H1 (cell line): ENCODE measurements around the gene MBIP. TPM values are rescaled to one million over a fixed set of nuclear protein-coding genes. Genes with fewer than 3 reads are reported as not detected.

Experiments
- CTCF ChIA-PET: fragments of 300-600 bp; sonication (Branson Sonifier 250); formaldehyde crosslinking; loops from one replicate; lab custom pipeline; 2021; ENCODE audit not compliant: partially characterized antibody; lab: Charles Lee
- POLR2A ChIA-PET: fragments of 300-600 bp; sonication (Branson Sonifier 250); formaldehyde crosslinking; loops from one replicate; lab custom pipeline; 2021; ENCODE audit warnings: inconsistent platforms; ENCODE audit not compliant: partially characterized antibody; lab: Charles Lee
- DNase-seq, 2 experiments: peaks; one replicate each; pipeline versions ENCODE4 v3.0.0 to v3.0.0-alpha.2; 2010 to 2022; ENCODE audit warnings: low spot score in 2 of 2, low read depth in 1 of 2, mixed read lengths in 1 of 2
- FAIRE-seq: peaks from 2 replicates; lab custom pipeline; 2011; peaks lifted over from hg19 to GRCh38; lab: Jason Lieb, UNC
- H2AFZ ChIP-seq: 2 replicates; pipeline ENCODE4 v1.8.1; 2012; ENCODE audit warnings: low read length, inconsistent platforms
- H2AK5ac ChIP-seq: 2 replicates; pipeline ENCODE4 v1.6.1; 2013; ENCODE audit warnings: low read depth, low read length
- H2BK120ac ChIP-seq: replicated peaks from 2 replicates; pipeline ENCODE3; 2013; ENCODE audit warnings: low read depth, low read length, inconsistent platforms
- H2BK12ac ChIP-seq: 2 replicates; pipeline ENCODE4 v1.6.1; 2013; ENCODE audit warnings: low read depth, low read length
- H2BK15ac ChIP-seq: 2 replicates; pipeline ENCODE4 v1.6.1; 2013; ENCODE audit warnings: low read length
- H2BK20ac ChIP-seq: 2 replicates; pipeline ENCODE4 v1.6.1; 2013; ENCODE audit warnings: low read length
- H2BK5ac ChIP-seq: 2 replicates; pipeline ENCODE4 v1.6.1; 2013; ENCODE audit warnings: low read depth, low read length
- H3K14ac ChIP-seq: 2 replicates; pipeline ENCODE4 v1.6.1; 2013; ENCODE audit warnings: inconsistent platforms; ENCODE audit not compliant: insufficient read length
- H3K18ac ChIP-seq: 2 replicates; pipeline ENCODE4 v1.6.1; 2013; ENCODE audit warnings: low read length; ENCODE audit errors: extremely low read depth
- H3K23ac ChIP-seq: 2 replicates; pipeline ENCODE4 v1.6.1; 2013; ENCODE audit warnings: inconsistent platforms; ENCODE audit not compliant: insufficient read length
- H3K23me2 ChIP-seq: 2 replicates; pipeline ENCODE4 v1.6.1; 2013; ENCODE audit warnings: low read depth, low read length
- H3K27ac ChIP-seq: 2 replicates; pipeline ENCODE4 v1.6.1; 2011; ENCODE audit warnings: low read depth, low read length, inconsistent platforms
- H3K27me3 ChIP-seq, 4 experiments: replicated peaks in 1 of 4; 1 replicate in 1 of 4; 2 replicates in 3 of 4; pipeline versions ENCODE4 v1.6.1 to v1.8.1; 2011 to 2013; ENCODE audit warnings: low read length in 3 of 4, mild to moderate bottlenecking in 3 of 4, inconsistent platforms in 2 of 4, mixed read lengths in 2 of 4, moderate library complexity in 1 of 4; ENCODE audit not compliant: control insufficient read depth in 3 of 4, insufficient read depth in 3 of 4; ENCODE audit errors: extremely low read depth in 1 of 4
- H3K36me3 ChIP-seq, 4 experiments: 2 replicates each; pipeline versions ENCODE4 v1.6.1 to v1.8.1; 2011 to 2013; ENCODE audit warnings: mild to moderate bottlenecking in 4 of 4, low read length in 3 of 4, moderate library complexity in 2 of 4, control low read depth in 1 of 4, inconsistent platforms in 1 of 4; ENCODE audit not compliant: insufficient read depth in 4 of 4, control insufficient read depth in 2 of 4
- H3K4ac ChIP-seq: replicated peaks from 2 replicates; pipeline ENCODE3; 2013; ENCODE audit warnings: low read length, low read depth, mixed read lengths, inconsistent platforms; ENCODE audit not compliant: insufficient read length
- H3K4me1 ChIP-seq, 4 experiments: replicated peaks in 1 of 4; 1 replicate in 1 of 4; 2 replicates in 3 of 4; pipeline versions ENCODE4 v1.6.1 to v1.8.1; 2011 to 2013; ENCODE audit warnings: low read length in 3 of 4, inconsistent platforms in 2 of 4, mixed read lengths in 1 of 4; ENCODE audit not compliant: insufficient read depth in 4 of 4, control insufficient read depth in 3 of 4
- H3K4me2 ChIP-seq, 2 experiments: 2 replicates each; pipeline versions ENCODE4 v1.6.1 to v1.8.1; 2011 to 2013; ENCODE audit warnings: low read depth in 2 of 2, low read length in 2 of 2, control low read depth in 1 of 2, inconsistent platforms in 1 of 2, mild to moderate bottlenecking in 1 of 2; ENCODE audit not compliant: insufficient read depth in 1 of 2
- H3K4me3 ChIP-seq, 4 experiments: fragments of 200-600, 300-600 bp in 1 of 4; sonication (generic), shearing (Covaris generic), sonication (Bioruptor Twin) in 1 of 4; 2 replicates each; pipeline versions ENCODE4 v1.5.1 to v1.8.1; 2011 to 2016; ENCODE audit warnings: low read length in 4 of 4, low read depth in 3 of 4, control low read depth in 2 of 4, inconsistent platforms in 2 of 4, mild to moderate bottlenecking in 2 of 4, mixed read lengths in 1 of 4, moderate library complexity in 1 of 4; ENCODE audit not compliant: insufficient read depth in 2 of 4; ENCODE audit errors: extremely low read depth in 1 of 4
- H3K56ac ChIP-seq: replicated peaks from 2 replicates; pipeline ENCODE3; 2013; ENCODE audit warnings: low read depth, mild to moderate bottlenecking, mixed read lengths, low read length, inconsistent platforms; ENCODE audit not compliant: insufficient read length
- H3K79me1 ChIP-seq: 2 replicates; pipeline ENCODE4 v1.6.1; 2013; ENCODE audit warnings: low read depth, low read length, control low read depth
- H3K79me2 ChIP-seq, 2 experiments: 2 replicates each; pipeline versions ENCODE4 v1.6.1 to v1.8.1; 2012 to 2013; ENCODE audit warnings: low read length in 2 of 2, mild to moderate bottlenecking in 2 of 2, inconsistent platforms in 1 of 2; ENCODE audit not compliant: insufficient read depth in 2 of 2, control insufficient read depth in 1 of 2
- H3K9ac ChIP-seq, 4 experiments: replicated peaks in 1 of 4; 1 replicate in 1 of 4; 2 replicates in 3 of 4; pipeline versions ENCODE4 v1.6.1 to v1.8.1; 2011 to 2013; ENCODE audit warnings: low read depth in 3 of 4, low read length in 3 of 4, control low read depth in 2 of 4, mild to moderate bottlenecking in 2 of 4, moderate library complexity in 2 of 4, inconsistent platforms in 1 of 4; ENCODE audit errors: extremely low read depth in 1 of 4
- H3K9me3 ChIP-seq, 2 experiments: 2 replicates each; pipeline versions ENCODE4 v1.6.1 to v1.8.1; 2012 to 2013; ENCODE audit warnings: mild to moderate bottlenecking in 2 of 2, moderate library complexity in 2 of 2, control low read depth in 1 of 2, inconsistent platforms in 1 of 2, low read depth in 1 of 2, low read length in 1 of 2, mixed read lengths in 1 of 2; ENCODE audit not compliant: insufficient read depth in 2 of 2
- H4K20me1 ChIP-seq, 2 experiments: replicated peaks in 1 of 2; 2 replicates each; pipeline versions ENCODE3 to v1.8.1; 2011 to 2013; ENCODE audit warnings: inconsistent platforms in 2 of 2, low read length in 2 of 2, mild to moderate bottlenecking in 1 of 2; ENCODE audit not compliant: insufficient read depth in 2 of 2, control insufficient read depth in 1 of 2
- H4K5ac ChIP-seq: 2 replicates; pipeline ENCODE4 v1.6.1; 2013; ENCODE audit warnings: low read length, low read depth, mixed read lengths, inconsistent platforms; ENCODE audit not compliant: insufficient read length
- H4K8ac ChIP-seq: 2 replicates; pipeline ENCODE4 v1.8.0; 2013; ENCODE audit warnings: mild to moderate bottlenecking, moderate library complexity, low read length, inconsistent platforms; ENCODE audit not compliant: insufficient read depth; ENCODE audit errors: extremely low read depth
- H4K91ac ChIP-seq: replicated peaks from 2 replicates; pipeline ENCODE3; 2013; ENCODE audit warnings: low read length, mixed read lengths, inconsistent platforms; ENCODE audit not compliant: insufficient read length
- CBX5 ChIP-seq: fragments of 300-800, 300-1000 bp; sonication (generic); IDR thresholded peaks from 2 replicates; pipeline ENCODE4 v1.7.1; 2016; ENCODE audit warnings: antibody characterized with exemption, low read length, low read depth
- E2F6 ChIP-seq: IDR thresholded peaks from 2 replicates; pipeline ENCODE4 v1.6.1; 2012; ENCODE audit warnings: inconsistent platforms
- HDAC2 ChIP-seq, 2 experiments: fragments of 300-600 bp in 1 of 2; sonication (generic) in 1 of 2; IDR thresholded peaks; 2 replicates each; pipeline ENCODE4 v1.6.1; 2011 to 2012; ENCODE audit warnings: low read depth in 2 of 2, low read length in 2 of 2, mild to moderate bottlenecking in 2 of 2, moderate library complexity in 2 of 2, borderline replicate concordance in 1 of 2, inconsistent platforms in 1 of 2
- KDM4A ChIP-seq: IDR thresholded peaks from one replicate; pipeline ENCODE4 v1.7.1; 2012; ENCODE audit warnings: low read depth, mild to moderate bottlenecking, moderate library complexity, low read length, inconsistent platforms; ENCODE audit not compliant: severe bottlenecking
- NANOG ChIP-seq: IDR thresholded peaks from 2 replicates; pipeline ENCODE4 v1.6.1; 2011; ENCODE audit warnings: low read length, low read depth, mild to moderate bottlenecking, inconsistent platforms; ENCODE audit not compliant: insufficient read depth, poor library complexity, severe bottlenecking
- PHF8 ChIP-seq: fragments of 200-600 bp; sonication (generic); conservative IDR thresholded peaks from 2 replicates; pipeline ENCODE4 v1.7.1; 2012; ENCODE audit warnings: low read depth, mild to moderate bottlenecking, inconsistent platforms, low read length, moderate library complexity
- POLR2AphosphoS5 ChIP-seq: IDR thresholded peaks from 2 replicates; pipeline ENCODE4 v1.6.1; 2011; ENCODE audit warnings: low read depth, low read length
- RNF2 ChIP-seq: fragments of 200-900, 300-1000 bp; sonication (generic); IDR thresholded peaks from 2 replicates; pipeline ENCODE4 v1.7.1; 2016; ENCODE audit warnings: borderline replicate concordance, low read depth, mild to moderate bottlenecking, antibody characterized with exemption, low read length; ENCODE audit not compliant: poor library complexity, severe bottlenecking; ENCODE audit errors: missing control alignments
- RXRA ChIP-seq: IDR thresholded peaks from 2 replicates; pipeline ENCODE4 v1.6.1; 2011; ENCODE audit warnings: low read depth, mild to moderate bottlenecking, low read length, moderate library complexity; ENCODE audit not compliant: insufficient read depth
- SP2 ChIP-seq: IDR thresholded peaks from 2 replicates; pipeline ENCODE4 v1.6.1; 2012; ENCODE audit warnings: mild to moderate bottlenecking, low read length, inconsistent platforms
- SUZ12 ChIP-seq: fragments of 200-600 bp; sonication (generic); IDR thresholded peaks from 2 replicates; pipeline ENCODE4 v1.6.1; 2012; ENCODE audit warnings: mild to moderate bottlenecking, inconsistent platforms, low read length, moderate library complexity, mixed read lengths
- TBP ChIP-seq: IDR thresholded peaks from 2 replicates; pipeline ENCODE4 v1.6.1; 2011; ENCODE audit warnings: low read depth, low read length, improper control_type of control experiment
- WGBS, 2 experiments: shearing (Covaris generic) in 1 of 2; methylation state at CpG; one replicate each; pipeline versions ENCODE4 v1.1.6 to v1.1.7; 2013 to 2015; ENCODE audit warnings: low lambda C conversion rate in 2 of 2, mixed read lengths in 2 of 2, inconsistent platforms in 1 of 2, low coverage in 1 of 2, missing lambda C conversion rate in 1 of 2; ENCODE audit not compliant: insufficient replicate concordance in 2 of 2, insufficient coverage in 1 of 2, insufficient read length in 1 of 2; ENCODE audit errors: extremely low coverage in 1 of 2, missing lambda C conversion rate in 1 of 2; 5-methylcytosine and 5-hydroxymethylcytosine counted together
- polyA plus RNA-seq, 7 experiments: library from polyadenylated mRNA; depleted of rRNA in 3 of 7; stranded (reverse) in 5 of 7; unstranded in 2 of 7; fragments of >200 nt in 5 of 7; fragments of 200-250 nt in 2 of 7; gene quantifications; 1 replicate in 5 of 7; 2 replicates in 1 of 7; 4 replicates in 1 of 7; pipeline versions ENCODE4 v1.2.1 to v1.2.3, GENCODE V29; 2011 to 2013; ENCODE audit warnings: missing spikeins in 2 of 7, mixed read lengths in 2 of 7
- total RNA-seq: library from RNA; stranded (reverse); fragmentation: NEBNext Ultra II Directional; extraction: Animal tissue kit (Norgen Biotek cat#: 25700); gene quantifications from 2 replicates; pipeline ENCODE4 v1.2.1, GENCODE V29; 2021

The MBIP gene
- total and polyA plus RNA-seq, 2 of the 8 experiments (the other 6 are each of a cell fraction or from before 2014, with no cell fraction given): 15.0 to 27.4 TPM

GRCh38 chr14:36346052-36346451, 25.6 kb upstream of the MBIP start:
- Histone ChIP-seq H4K91ac (no peak overlapping the region), H3K27ac (no peak overlapping the region), H2BK120ac (no peak overlapping the region), H3K9ac (no peak overlapping the region)
- no peak for TF ChIP-seq POLR2AphosphoS5
- no peak for TF ChIP-seq SP2
- TF ChIP-seq SUZ12: no peak
- no peak for TF ChIP-seq PHF8
- TF ChIP-seq RNF2: no peak
- TF ChIP-seq CBX5: no peak
- TF ChIP-seq RXRA: no peak
- TF ChIP-seq NANOG: no peak
- TF ChIP-seq TBP: no peak
- TF ChIP-seq E2F6: no peak
- TF ChIP-seq HDAC2 (IDR thresholded peaks at IDR 0.05; ENCODE audit: borderline replicate concordance in 1 of 2, low read depth in 2 of 2, low read length in 2 of 2): no peak
- no peak for TF ChIP-seq KDM4A
- TF ChIP-seq, all 59 proteins: peak for 0
- no peaks in the 10 kb centered on the region for H3K23me2 ChIP-seq
- H3K79me2 ChIP-seq: no peaks in the 10 kb centered on the region
- H4K20me1 ChIP-seq: no peaks in the 10 kb centered on the region
- H3K4me2 ChIP-seq: no peak overlapping the region
- H3K79me1 ChIP-seq: no peaks in the 10 kb centered on the region
- ChIA-PET POLR2A (no interaction called here), CTCF (no interaction called here)
- no peak overlapping the region for H2BK5ac ChIP-seq
- peaks cover 0 to under 1% (median 0%) of the 10 kb centered on the region in 4 experiments; a peak in 1 of 7 replicates for H3K27me3 ChIP-seq
- FAIRE-seq: no peak
- H3K23ac ChIP-seq: no peak overlapping the region
- no peaks in the 10 kb centered on the region for H3K36me3 ChIP-seq
- H2BK15ac ChIP-seq: no peak overlapping the region
- H2AK5ac ChIP-seq: no peak overlapping the region
- no peaks in the 10 kb centered on the region for H3K4me1 ChIP-seq
- no peak overlapping the region for H3K56ac ChIP-seq
- H2BK12ac ChIP-seq: no peak overlapping the region
- DNase-seq: no peak
- H3K4me3 ChIP-seq: no peak overlapping the region
- 96% methylated on average over 2 of the region's 2 CpGs; no CpG with 5 or more reads in 1 of the 2 experiments for WGBS, 2 experiments
- H4K8ac ChIP-seq: no peak overlapping the region
- no peak overlapping the region for H2AFZ ChIP-seq
- no peak overlapping the region for H3K14ac ChIP-seq
- no peak overlapping the region for H3K18ac ChIP-seq
- H3K4ac ChIP-seq: no peak overlapping the region
- no peak overlapping the region for H2BK20ac ChIP-seq
- no peaks in the 10 kb centered on the region for H3K9me3 ChIP-seq
- no peak overlapping the region for H4K5ac ChIP-seq
